C4-2B (cell line): ENCODE measurements around the gene LRRC15.

Experiments used
- CTCF ChIP-seq: fragments of 450-650 bp; conservative IDR thresholded peaks from 2 replicates; pipeline ENCODE4 v1.5.1; 2017; ENCODE audit warnings: mild to moderate bottlenecking
- ZFX ChIP-seq: fragments of 450-650 bp; IDR thresholded peaks from 2 replicates; pipeline ENCODE4 v1.6.1; 2017

DNA sequence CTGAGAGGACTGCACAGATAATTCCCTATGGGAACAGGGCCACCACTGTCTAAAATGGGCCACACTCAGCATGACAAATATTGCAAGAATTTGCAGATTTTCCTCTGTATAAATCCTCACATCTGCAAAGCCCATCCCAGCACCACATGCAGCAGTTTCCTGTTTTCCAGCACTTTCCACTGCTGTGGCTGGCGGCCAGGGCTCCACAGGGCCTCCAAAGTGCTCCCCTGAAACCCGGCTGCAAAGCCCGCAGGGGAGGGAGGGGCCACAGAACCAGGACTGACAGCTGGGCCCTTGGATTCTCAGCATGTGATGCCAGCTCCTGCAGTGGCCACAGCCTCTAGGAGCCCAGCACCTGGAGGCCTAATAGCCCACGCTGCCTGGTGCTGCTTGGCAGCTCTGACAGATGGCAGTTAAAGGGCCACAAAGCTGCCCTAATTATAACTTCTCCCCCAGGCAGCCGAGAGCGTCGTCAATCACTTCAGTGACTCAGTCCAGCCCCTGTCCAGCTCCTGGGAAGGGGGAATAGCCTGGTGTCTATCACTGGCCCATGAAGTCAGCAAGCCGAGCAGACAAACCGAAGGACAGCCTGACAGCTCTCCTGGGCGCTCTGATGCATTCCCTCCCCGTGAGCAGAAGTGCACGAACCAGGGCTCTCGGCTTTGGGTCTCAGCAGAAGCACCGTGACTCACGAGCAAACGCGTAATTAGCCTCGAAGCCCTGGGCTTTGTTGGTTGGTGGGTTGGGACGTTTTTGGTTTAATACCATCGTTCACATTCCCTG, 4.7 kb downstream of the LRRC15 start:
- no peak for TF ChIP-seq CTCF
- no peak for TF ChIP-seq ZFX
